ENCODE data around the gene PPIP5K2. TPM values are rescaled to one million over a fixed set of nuclear protein-coding genes. Genes with fewer than 3 reads are reported as not detected.

The PPIP5K2 gene
- total RNA-seq, 1 donor from 2014 or later: 71.5 TPM

GRCh38 chr5:103244398-103244797 is 124.3 kb downstream of the PPIP5K2 start:
- H3K4me1 Mint-ChIP-seq (ENCODE audit: unreplicated experiment): no peaks in the 10 kb centered on the region
- TF ChIP-seq, protein P1, sequence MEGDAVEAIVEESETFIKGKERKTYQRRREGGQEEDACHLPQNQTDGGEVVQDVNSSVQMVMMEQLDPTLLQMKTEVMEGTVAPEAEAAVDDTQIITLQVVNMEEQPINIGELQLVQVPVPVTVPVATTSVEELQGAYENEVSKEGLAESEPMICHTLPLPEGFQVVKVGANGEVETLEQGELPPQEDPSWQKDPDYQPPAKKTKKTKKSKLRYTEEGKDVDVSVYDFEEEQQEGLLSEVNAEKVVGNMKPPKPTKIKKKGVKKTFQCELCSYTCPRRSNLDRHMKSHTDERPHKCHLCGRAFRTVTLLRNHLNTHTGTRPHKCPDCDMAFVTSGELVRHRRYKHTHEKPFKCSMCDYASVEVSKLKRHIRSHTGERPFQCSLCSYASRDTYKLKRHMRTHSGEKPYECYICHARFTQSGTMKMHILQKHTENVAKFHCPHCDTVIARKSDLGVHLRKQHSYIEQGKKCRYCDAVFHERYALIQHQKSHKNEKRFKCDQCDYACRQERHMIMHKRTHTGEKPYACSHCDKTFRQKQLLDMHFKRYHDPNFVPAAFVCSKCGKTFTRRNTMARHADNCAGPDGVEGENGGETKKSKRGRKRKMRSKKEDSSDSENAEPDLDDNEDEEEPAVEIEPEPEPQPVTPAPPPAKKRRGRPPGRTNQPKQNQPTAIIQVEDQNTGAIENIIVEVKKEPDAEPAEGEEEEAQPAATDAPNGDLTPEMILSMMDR (conservative IDR thresholded peaks at IDR 0.05): no peak
- peaks cover 4% of the 10 kb centered on the region for H3K9me3 Mint-ChIP-seq
- H3K27me3 Mint-ChIP-seq: no peaks in the 10 kb centered on the region
- no peak for DNase-seq (ENCODE audit: extremely low spot score, unreplicated experiment)
- H3K36me3 Mint-ChIP-seq: no peaks in the 10 kb centered on the region
- H3K4me3 Mint-ChIP-seq: no peak overlapping the region
- no peak overlapping the region for H3K27ac Mint-ChIP-seq

DNA sequence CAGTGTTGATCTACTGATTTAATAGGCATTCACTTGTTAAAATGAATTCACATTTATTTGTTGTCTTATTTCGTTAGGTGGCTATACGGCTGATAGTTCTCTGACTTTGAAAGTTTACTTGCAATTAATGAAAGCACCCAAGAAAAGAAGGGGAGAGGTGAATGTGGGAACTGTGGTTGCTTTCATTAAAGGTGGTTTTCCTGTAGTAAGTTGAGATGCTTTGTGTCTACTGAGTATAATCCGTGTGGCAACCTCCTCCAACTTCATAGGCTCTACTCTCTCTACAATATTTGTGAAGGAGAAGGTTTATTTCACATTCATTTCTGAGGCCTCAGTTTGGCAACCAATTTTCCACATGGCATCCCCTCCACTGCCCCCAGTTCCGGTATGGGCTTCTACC is 125.7 kb downstream of the PPIP5K2 start:
- Mint-ChIP-seq H3K27me3 (no peaks in the 10 kb centered on the region), H3K27ac (no peak overlapping the region), H3K9me3 (peaks cover 4% of the 10 kb centered on the region), H3K4me3 (no peak overlapping the region), H3K36me3 (no peaks in the 10 kb centered on the region), H3K4me1 (ENCODE audit: unreplicated experiment) (no peaks in the 10 kb centered on the region)
- TF ChIP-seq, protein P1 (conservative IDR thresholded peaks at IDR 0.05): no peak
- no peak for DNase-seq (ENCODE audit: extremely low spot score, unreplicated experiment)

GRCh38 chr5:103247118-103247517 is 127.0 kb downstream of the PPIP5K2 start:
- no peaks in the 10 kb centered on the region for H3K27me3 Mint-ChIP-seq
- H3K4me1 Mint-ChIP-seq (ENCODE audit: unreplicated experiment): no peaks in the 10 kb centered on the region
- H3K27ac Mint-ChIP-seq: no peak overlapping the region
- H3K4me3 Mint-ChIP-seq: no peak overlapping the region
- no peaks in the 10 kb centered on the region for H3K36me3 Mint-ChIP-seq
- DNase-seq (ENCODE audit: extremely low spot score, unreplicated experiment): no peak
- peaks cover 4% of the 10 kb centered on the region for H3K9me3 Mint-ChIP-seq
- TF ChIP-seq, protein P1 (conservative IDR thresholded peaks at IDR 0.05): no peak

DNA sequence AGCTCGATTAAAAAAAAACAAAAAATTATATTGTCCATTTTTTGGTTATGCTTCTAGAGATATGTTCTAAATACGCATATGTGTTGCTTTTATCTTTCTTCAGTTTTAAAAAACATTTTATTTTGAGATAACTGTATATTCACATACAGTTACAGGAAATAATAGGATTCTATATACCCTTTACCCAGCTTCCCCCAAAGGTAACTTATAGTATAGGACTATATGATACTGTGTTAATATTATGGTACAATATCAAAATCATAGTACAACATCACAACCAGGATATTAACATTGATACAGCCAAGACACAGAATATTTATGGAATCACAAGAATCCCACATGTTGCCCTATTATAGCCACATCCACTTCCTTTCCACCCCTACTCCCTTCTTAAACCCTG is 129.0 kb downstream of the PPIP5K2 start:
- Mint-ChIP-seq H3K9me3 (peaks cover 4% of the 10 kb centered on the region), H3K27me3 (no peaks in the 10 kb centered on the region), H3K4me3 (no peak overlapping the region), H3K4me1 (ENCODE audit: unreplicated experiment) (no peaks in the 10 kb centered on the region), H3K27ac (no peak overlapping the region), H3K36me3 (no peaks in the 10 kb centered on the region)
- TF ChIP-seq, protein P1 (conservative IDR thresholded peaks at IDR 0.05): no peak
- DNase-seq (ENCODE audit: extremely low spot score, unreplicated experiment): no peak

- no peak overlapping the region for H3K27ac Mint-ChIP-seq
- TF ChIP-seq, protein P1 (conservative IDR thresholded peaks at IDR 0.05): no peak
- no peak for DNase-seq (ENCODE audit: extremely low spot score, unreplicated experiment)
- H3K9me3 Mint-ChIP-seq: no peaks in the 10 kb centered on the region
- no peaks in the 10 kb centered on the region for H3K36me3 Mint-ChIP-seq
- H3K4me1 Mint-ChIP-seq (ENCODE audit: unreplicated experiment): peaks cover 4% of the 10 kb centered on the region
- no peaks in the 10 kb centered on the region for H3K27me3 Mint-ChIP-seq
- H3K4me3 Mint-ChIP-seq: no peak overlapping the region
Observed at GRCh38 chr5:103254921-103255320, 134.8 kb downstream of the PPIP5K2 start.

GRCh38 chr5:103255691-103256090 is 135.6 kb downstream of the PPIP5K2 start:
- no peak for DNase-seq (ENCODE audit: extremely low spot score, unreplicated experiment)
- H3K4me3 Mint-ChIP-seq: no peak overlapping the region
- no peak overlapping the region for H3K27ac Mint-ChIP-seq
- TF ChIP-seq, protein P1 (conservative IDR thresholded peaks at IDR 0.05): no peak
- no peaks in the 10 kb centered on the region for H3K27me3 Mint-ChIP-seq
- H3K4me1 Mint-ChIP-seq (ENCODE audit: unreplicated experiment): peaks cover 5% of the 10 kb centered on the region
- no peaks in the 10 kb centered on the region for H3K9me3 Mint-ChIP-seq
- no peaks in the 10 kb centered on the region for H3K36me3 Mint-ChIP-seq
